CD14-positive monocyte (primary cell): ENCODE measurements around the gene PPP1R13B. TPM values are rescaled to one million over a fixed set of nuclear protein-coding genes. Genes with fewer than 3 reads are reported as not detected.

ENCODE experiments used
- DNase-seq, 3 donors: peaks; one replicate each; pipeline ENCODE4 v3.0.0-alpha.2; 2011 to 2022
- H2AFZ ChIP-seq: 2 replicates; pipeline ENCODE4 v1.6.0; 2012; ENCODE audit warnings: mild to moderate bottlenecking, low read depth, low read length, inconsistent platforms; ENCODE audit not compliant: insufficient read depth, poor library complexity, severe bottlenecking
- H3K27ac ChIP-seq, 2 donors: 1 replicate in 1 of 2; 2 replicates in 1 of 2; pipeline ENCODE4 v1.5.1; 2012 to 2013; ENCODE audit warnings: low read length in 2 of 2, control low read depth in 1 of 2, inconsistent platforms in 1 of 2, low read depth in 1 of 2, mild to moderate bottlenecking in 1 of 2
- H3K27me3 ChIP-seq, 2 donors: one replicate each; pipeline versions ENCODE4 v1.6.0 to v1.6.1; 2011 to 2013; ENCODE audit warnings: low read length in 2 of 2; ENCODE audit not compliant: control insufficient read depth in 2 of 2, insufficient read depth in 2 of 2
- H3K36me3 ChIP-seq, 2 donors: replicated peaks in 1 of 2; 1 replicate in 1 of 2; 2 replicates in 1 of 2; pipeline versions ENCODE4 v1.5.1 to v1.6.1; 2012 to 2013; ENCODE audit warnings: low read length in 2 of 2, control low read depth in 1 of 2, inconsistent platforms in 1 of 2, mild to moderate bottlenecking in 1 of 2; ENCODE audit not compliant: insufficient read depth in 2 of 2, control insufficient read depth in 1 of 2
- H3K4me1 ChIP-seq, 2 donors: 1 replicate in 1 of 2; 2 replicates in 1 of 2; pipeline versions ENCODE4 v1.5.1 to v1.6.1; 2012 to 2013; ENCODE audit warnings: low read length in 2 of 2, control low read depth in 1 of 2, inconsistent platforms in 1 of 2, mild to moderate bottlenecking in 1 of 2, moderate library complexity in 1 of 2; ENCODE audit not compliant: insufficient read depth in 2 of 2, control insufficient read depth in 1 of 2
- H3K4me2 ChIP-seq: replicated peaks from 2 replicates; pipeline ENCODE3; 2012; ENCODE audit warnings: low read length, moderate library complexity, mild to moderate bottlenecking; ENCODE audit not compliant: poor library complexity, severe bottlenecking; ENCODE audit errors: extremely low read depth
- H3K4me3 ChIP-seq, 3 experiments: fragments of 200-600 bp in 1 of 3; sonication (generic) in 1 of 3; replicated peaks in 1 of 3; 1 replicate in 2 of 3; 2 replicates in 1 of 3; pipeline ENCODE4 v1.5.1; 2011 to 2013; ENCODE audit warnings: low read length in 3 of 3, mild to moderate bottlenecking in 3 of 3, control low read depth in 2 of 3, low read depth in 2 of 3, inconsistent platforms in 1 of 3, moderate library complexity in 1 of 3
- H3K79me2 ChIP-seq: 2 replicates; pipeline ENCODE4 v1.6.0; 2012; ENCODE audit warnings: mild to moderate bottlenecking, control low read depth, inconsistent platforms, low read length, moderate library complexity; ENCODE audit not compliant: insufficient read depth
- H3K9ac ChIP-seq: 2 replicates; pipeline ENCODE4 v1.6.0; 2017; ENCODE audit warnings: low read length, mild to moderate bottlenecking; ENCODE audit not compliant: insufficient read depth, poor library complexity, severe bottlenecking
- H3K9me3 ChIP-seq, 2 donors: replicated peaks in 1 of 2; 1 replicate in 1 of 2; 2 replicates in 1 of 2; pipeline versions ENCODE4 v1.5.1 to v1.6.1; 2012 to 2013; ENCODE audit warnings: low read length in 2 of 2, control low read depth in 1 of 2; ENCODE audit not compliant: control insufficient read depth in 1 of 2, insufficient read depth in 1 of 2
- H4K20me1 ChIP-seq: 2 replicates; pipeline ENCODE4 v1.6.0; 2012; ENCODE audit warnings: mild to moderate bottlenecking, low read length, control low read depth, moderate library complexity; ENCODE audit not compliant: insufficient read depth
- H3K27ac Mint-ChIP-seq, 7 donors: one replicate each; pipeline ENCODE4 v1.8.0; 2020; ENCODE audit warnings: mild to moderate bottlenecking in 7 of 7, mixed read lengths in 7 of 7, moderate library complexity in 6 of 7, inconsistent platforms in 2 of 7
- H3K27me3 Mint-ChIP-seq, 3 donors: one replicate each; pipeline ENCODE4 v1.8.0; 2021 to 2022; ENCODE audit warnings: low read depth in 3 of 3, mild to moderate bottlenecking in 3 of 3, mixed read lengths in 3 of 3, moderate library complexity in 3 of 3, inconsistent platforms in 1 of 3
- H3K36me3 Mint-ChIP-seq, 2 donors: one replicate each; pipeline ENCODE4 v1.8.0; 2020; ENCODE audit warnings: mixed read lengths in 2 of 2, inconsistent platforms in 1 of 2, mild to moderate bottlenecking in 1 of 2
- H3K4me1 Mint-ChIP-seq: one replicate; pipeline ENCODE4 v1.8.0; 2020; ENCODE audit warnings: mild to moderate bottlenecking, mixed read lengths
- H3K4me3 Mint-ChIP-seq, 2 donors: one replicate each; pipeline ENCODE4 v1.8.0; 2020; ENCODE audit warnings: mild to moderate bottlenecking in 2 of 2, mixed read lengths in 2 of 2, moderate library complexity in 1 of 2
- H3K9me3 Mint-ChIP-seq, 7 donors: one replicate each; pipeline ENCODE4 v1.8.0; 2020 to 2022; ENCODE audit warnings: mixed read lengths in 7 of 7, mild to moderate bottlenecking in 6 of 7, moderate library complexity in 6 of 7, inconsistent platforms in 2 of 7
- WGBS: methylation state at CpG from one replicate; pipeline ENCODE4 v1.1.5; 2013; ENCODE audit warnings: missing lambda C conversion rate; ENCODE audit not compliant: insufficient coverage; 5-methylcytosine and 5-hydroxymethylcytosine counted together
- intact Hi-C, 2 donors: fragments of 100-400 bp; cut with micrococcal nuclease; formaldehyde crosslinking; loops; one replicate each; pipeline versions ENCODE4 v1.15.0 to v1.15.1; 2023
- polyA plus RNA-seq, 3 donors: library from polyadenylated mRNA; depleted of rRNA in 1 of 3; unstranded in 2 of 3; stranded (reverse) in 1 of 3; fragments of 300-500 nt in 2 of 3; fragments of >200 nt in 1 of 3; fragmentation: Illumina TruSeq in 2 of 3; gene quantifications; 1 replicate in 2 of 3; 2 replicates in 1 of 3; pipeline ENCODE4 v1.2.3, GENCODE V29; 2012 to 2021
- TF ChIP-seq, protein P1 (sequence below): fragments of 200-600 bp; IDR thresholded peaks from one replicate; pipeline ENCODE4 v1.8.0; 2022; ENCODE audit warnings: antibody characterized with exemption, mild to moderate bottlenecking

PPP1R13B gene
- polyA plus RNA-seq, 3 donors: 0.48 to 1.1 (median 0.99) TPM

DNA sequence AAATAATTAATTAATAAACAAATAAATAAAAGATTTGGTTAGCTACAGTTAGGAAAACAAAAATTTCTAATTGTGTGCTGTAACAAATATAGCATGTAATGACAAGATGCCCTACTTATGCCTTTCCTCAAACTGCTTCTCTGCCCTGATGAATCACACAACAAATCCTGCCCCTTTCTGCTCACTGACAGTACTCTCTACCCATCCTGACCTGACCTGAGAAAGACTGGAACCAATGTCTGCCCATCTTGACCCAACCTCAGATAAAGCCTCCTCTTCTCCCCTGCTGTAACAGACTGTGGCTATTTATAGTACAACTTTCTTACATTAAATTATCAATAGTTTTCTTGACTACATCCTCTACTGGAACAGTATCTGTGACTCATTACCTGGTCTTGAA is 43.7 kb downstream of the PPP1R13B start:
- H3K9me3 ChIP-seq: no peaks in the 10 kb centered on the region
- H3K4me1 Mint-ChIP-seq: peaks cover 4% of the 10 kb centered on the region
- intact Hi-C loops: no loop called here
- no peaks in the 10 kb centered on the region for H3K9me3 Mint-ChIP-seq
- H3K4me2 ChIP-seq: no peak overlapping the region
- no peaks in the 10 kb centered on the region for H3K27me3 ChIP-seq
- H3K79me2 ChIP-seq: no peaks in the 10 kb centered on the region
- H3K36me3 ChIP-seq: no peaks in the 10 kb centered on the region
- no peak overlapping the region for H3K9ac ChIP-seq
- H3K36me3 Mint-ChIP-seq: no peaks in the 10 kb centered on the region
- peaks cover 11 to 13% (median 13%) of the 10 kb centered on the region in 3 donors for H3K27me3 Mint-ChIP-seq
- no peaks in the 10 kb centered on the region for H3K4me1 ChIP-seq
- H4K20me1 ChIP-seq: no peaks in the 10 kb centered on the region
- H3K4me3 Mint-ChIP-seq: no peak overlapping the region
- TF ChIP-seq, protein P1, sequence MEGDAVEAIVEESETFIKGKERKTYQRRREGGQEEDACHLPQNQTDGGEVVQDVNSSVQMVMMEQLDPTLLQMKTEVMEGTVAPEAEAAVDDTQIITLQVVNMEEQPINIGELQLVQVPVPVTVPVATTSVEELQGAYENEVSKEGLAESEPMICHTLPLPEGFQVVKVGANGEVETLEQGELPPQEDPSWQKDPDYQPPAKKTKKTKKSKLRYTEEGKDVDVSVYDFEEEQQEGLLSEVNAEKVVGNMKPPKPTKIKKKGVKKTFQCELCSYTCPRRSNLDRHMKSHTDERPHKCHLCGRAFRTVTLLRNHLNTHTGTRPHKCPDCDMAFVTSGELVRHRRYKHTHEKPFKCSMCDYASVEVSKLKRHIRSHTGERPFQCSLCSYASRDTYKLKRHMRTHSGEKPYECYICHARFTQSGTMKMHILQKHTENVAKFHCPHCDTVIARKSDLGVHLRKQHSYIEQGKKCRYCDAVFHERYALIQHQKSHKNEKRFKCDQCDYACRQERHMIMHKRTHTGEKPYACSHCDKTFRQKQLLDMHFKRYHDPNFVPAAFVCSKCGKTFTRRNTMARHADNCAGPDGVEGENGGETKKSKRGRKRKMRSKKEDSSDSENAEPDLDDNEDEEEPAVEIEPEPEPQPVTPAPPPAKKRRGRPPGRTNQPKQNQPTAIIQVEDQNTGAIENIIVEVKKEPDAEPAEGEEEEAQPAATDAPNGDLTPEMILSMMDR: no peak
- H3K27ac ChIP-seq: no peak overlapping the region
- no peak overlapping the region for H2AFZ ChIP-seq
- no peak for DNase-seq
- no peak overlapping the region for H3K27ac Mint-ChIP-seq
- no peak overlapping the region for H3K4me3 ChIP-seq

DNA sequence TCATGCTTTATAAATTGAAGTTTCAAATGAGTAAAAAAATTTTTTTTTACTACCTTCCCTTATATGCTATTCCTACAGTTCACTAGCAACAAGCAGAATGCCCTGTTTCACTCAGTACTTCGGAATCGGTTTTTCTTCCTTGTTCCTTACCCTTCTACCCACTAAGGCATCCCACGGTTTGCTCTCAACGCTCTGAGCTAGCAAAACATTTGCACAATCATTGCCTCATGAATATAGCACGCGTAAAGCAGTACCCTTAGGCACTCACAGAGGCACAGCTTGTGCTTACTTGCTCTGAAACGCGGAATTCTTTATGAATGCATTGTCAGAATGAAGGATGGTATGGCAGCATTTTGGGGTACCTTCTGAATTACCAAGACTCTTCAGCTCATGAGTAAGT is 45.0 kb downstream of the PPP1R13B start:
- no peaks in the 10 kb centered on the region for H3K27me3 ChIP-seq
- H3K4me3 ChIP-seq: no peak overlapping the region
- H3K4me3 Mint-ChIP-seq: no peak overlapping the region
- intact Hi-C loops: no loop called here
- no peaks in the 10 kb centered on the region for H3K36me3 Mint-ChIP-seq
- H3K9me3 Mint-ChIP-seq: no peaks in the 10 kb centered on the region
- no peak overlapping the region for H3K27ac Mint-ChIP-seq
- no peak for DNase-seq
- no peaks in the 10 kb centered on the region for H4K20me1 ChIP-seq
- H3K27me3 Mint-ChIP-seq: peaks cover 8 to 13% (median 13%) of the 10 kb centered on the region in 3 donors
- no peaks in the 10 kb centered on the region for H3K36me3 ChIP-seq
- no peaks in the 10 kb centered on the region for H3K4me1 ChIP-seq
- H3K4me2 ChIP-seq: no peak overlapping the region
- no peak overlapping the region for H3K27ac ChIP-seq
- H3K9me3 ChIP-seq: no peaks in the 10 kb centered on the region
- peaks cover 4% of the 10 kb centered on the region for H3K4me1 Mint-ChIP-seq
- TF ChIP-seq, protein P1: no peak
- no peak overlapping the region for H2AFZ ChIP-seq
- H3K9ac ChIP-seq: no peak overlapping the region
- 81% methylated on average over 6 of the region's 8 CpGs for WGBS
- H3K79me2 ChIP-seq: no peaks in the 10 kb centered on the region
